Measurements from ENCODE around the gene FUT1.
A peak's percentile ranks its signal among the peaks of the same experiment; 100 is the strongest.

The FUT1 gene

DNA sequence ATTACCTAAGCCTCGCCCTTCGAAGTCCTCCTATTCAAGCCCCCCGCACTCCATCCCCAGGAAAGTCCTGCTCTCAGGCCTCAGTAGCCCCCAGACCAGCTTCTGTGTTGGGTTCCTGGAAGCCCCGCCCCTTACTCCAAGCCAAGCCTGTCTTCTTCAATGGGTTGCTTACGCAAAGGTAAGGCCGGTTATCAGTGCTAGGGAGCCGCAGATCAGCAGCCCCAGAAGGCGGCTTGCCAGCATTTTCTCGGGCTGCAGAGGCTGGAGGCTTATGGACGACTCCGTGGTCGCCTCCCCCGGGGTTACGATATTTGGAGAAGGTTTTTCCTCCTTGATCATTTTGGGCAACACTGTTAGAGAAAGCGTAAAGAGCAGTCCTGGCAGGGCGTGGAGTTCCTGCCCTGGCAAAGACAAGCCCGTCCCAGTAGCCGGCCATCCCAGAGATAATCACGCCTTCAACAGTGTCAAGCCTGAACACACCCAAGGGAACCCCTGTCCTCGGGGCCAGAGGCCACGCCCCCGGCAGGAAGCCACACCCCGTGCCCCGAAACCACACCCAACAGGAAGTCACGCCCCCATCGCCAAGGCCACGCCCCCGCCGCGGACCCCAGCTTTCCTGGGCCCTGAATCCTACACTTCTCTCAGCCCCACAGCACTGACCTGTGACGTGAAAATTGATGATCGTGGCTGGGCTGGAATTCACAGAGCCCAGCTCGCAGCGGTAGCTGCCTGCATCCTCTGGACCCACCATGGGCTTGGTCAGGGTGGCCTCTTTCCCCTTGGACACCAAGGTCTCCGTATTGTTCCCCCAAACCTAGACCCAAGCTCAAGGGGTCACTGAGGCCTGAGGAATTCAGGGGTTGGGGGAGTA lies 11.1 kb downstream of the FUT1 start:
- Histone ChIP-seq H3K27me3 (ENCODE audit: control insufficient read depth in 1 of 2, insufficient read depth in 2 of 2, low read length in 2 of 2) (peaks cover 0 to 5% of the 10 kb centered on the region in 2 donors), H3K9ac (ENCODE audit: low read depth in 1 of 2, low read length in 2 of 2) (peak overlapping the region in 1 of 2 donors; percentile 43), H3K9me3 (ENCODE audit: control insufficient read depth in 1 of 2, low read length in 2 of 2) (no peaks in the 10 kb centered on the region), H3K4me3 (ENCODE audit: low read depth in 1 of 2, low read length in 2 of 2) (peak overlapping the region; percentile 14 to 60), H3K27ac (ENCODE audit: low read depth, low read length) (peak overlapping the region; percentile 41), H3K36me3 (ENCODE audit: control insufficient read depth in 1 of 2, insufficient read depth in 2 of 2, low read length in 2 of 2) (no peaks in the 10 kb centered on the region), H3K4me1 (ENCODE audit: control insufficient read depth in 1 of 2, insufficient read depth in 2 of 2, low read length in 2 of 2) (peaks cover 21 to 22% of the 10 kb centered on the region in 2 donors)

DNA sequence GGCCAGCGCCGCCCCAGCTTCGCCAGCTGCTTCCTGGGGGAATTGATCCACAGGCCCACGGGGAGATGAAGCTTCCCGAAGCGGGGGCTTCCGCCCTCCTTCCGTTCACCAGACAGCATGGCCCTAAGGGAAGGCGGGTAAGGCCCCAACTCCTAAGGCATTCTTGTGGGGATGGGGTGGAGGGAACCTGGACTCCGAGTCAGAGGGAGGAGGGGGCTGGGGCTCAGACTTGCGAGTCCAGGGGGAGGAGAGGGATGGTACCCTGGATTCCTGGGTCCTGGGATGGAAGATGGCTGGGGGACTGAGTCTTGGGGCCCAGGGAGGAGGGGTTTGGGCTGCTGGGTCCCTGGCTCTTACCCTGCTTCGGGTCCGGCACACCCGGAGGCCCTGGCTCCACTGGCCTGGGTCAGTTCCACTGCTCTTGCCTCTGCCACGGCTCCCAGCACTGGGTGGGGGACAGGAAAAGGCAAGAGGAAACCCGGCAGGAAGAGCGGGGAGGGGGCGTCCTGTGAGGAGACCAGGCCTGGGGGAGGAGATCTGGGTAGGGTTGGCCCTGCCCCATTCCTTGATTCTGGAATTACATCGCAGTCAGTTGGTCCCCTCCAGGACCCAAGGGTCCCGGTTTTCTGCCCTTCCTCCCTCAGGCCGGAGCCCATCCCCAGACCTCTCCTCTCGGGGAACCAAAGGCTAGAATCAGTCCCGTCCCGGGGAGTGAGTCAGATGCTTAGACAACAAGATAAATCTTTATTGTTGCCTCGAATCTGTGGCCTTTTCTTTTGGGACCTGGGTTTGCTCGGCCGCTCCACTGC lies 12.1 kb downstream of the FUT1 start, which contains the start of gene RASIP1:
Gene RASIP1, minus strand, starts transcription at position 447 of the 809 bp plus-strand sequence. Its CDS starts 328 bp downstream, at position 119.
- Histone ChIP-seq H3K4me3 (ENCODE audit: low read depth in 1 of 2, low read length in 2 of 2) (peak within 1 kb of the TSS; percentile 60 to 62), H3K27me3 (ENCODE audit: control insufficient read depth in 1 of 2, insufficient read depth in 2 of 2, low read length in 2 of 2) (peaks cover 0 to 5% of the 10 kb centered on the region in 2 donors), H3K4me1 (ENCODE audit: control insufficient read depth in 1 of 2, insufficient read depth in 2 of 2, low read length in 2 of 2) (peaks cover 21 to 22% of the 10 kb centered on the region in 2 donors), H3K36me3 (ENCODE audit: control insufficient read depth in 1 of 2, insufficient read depth in 2 of 2, low read length in 2 of 2) (no peaks in the 10 kb centered on the region), H3K9ac (ENCODE audit: low read depth in 1 of 2, low read length in 2 of 2) (peak within 1 kb of the TSS; percentile 43 to 52), H3K27ac (ENCODE audit: low read depth, low read length) (peak within 1 kb of the TSS; percentile 49), H3K9me3 (ENCODE audit: control insufficient read depth in 1 of 2, low read length in 2 of 2) (no peaks in the 10 kb centered on the region)

DNA sequence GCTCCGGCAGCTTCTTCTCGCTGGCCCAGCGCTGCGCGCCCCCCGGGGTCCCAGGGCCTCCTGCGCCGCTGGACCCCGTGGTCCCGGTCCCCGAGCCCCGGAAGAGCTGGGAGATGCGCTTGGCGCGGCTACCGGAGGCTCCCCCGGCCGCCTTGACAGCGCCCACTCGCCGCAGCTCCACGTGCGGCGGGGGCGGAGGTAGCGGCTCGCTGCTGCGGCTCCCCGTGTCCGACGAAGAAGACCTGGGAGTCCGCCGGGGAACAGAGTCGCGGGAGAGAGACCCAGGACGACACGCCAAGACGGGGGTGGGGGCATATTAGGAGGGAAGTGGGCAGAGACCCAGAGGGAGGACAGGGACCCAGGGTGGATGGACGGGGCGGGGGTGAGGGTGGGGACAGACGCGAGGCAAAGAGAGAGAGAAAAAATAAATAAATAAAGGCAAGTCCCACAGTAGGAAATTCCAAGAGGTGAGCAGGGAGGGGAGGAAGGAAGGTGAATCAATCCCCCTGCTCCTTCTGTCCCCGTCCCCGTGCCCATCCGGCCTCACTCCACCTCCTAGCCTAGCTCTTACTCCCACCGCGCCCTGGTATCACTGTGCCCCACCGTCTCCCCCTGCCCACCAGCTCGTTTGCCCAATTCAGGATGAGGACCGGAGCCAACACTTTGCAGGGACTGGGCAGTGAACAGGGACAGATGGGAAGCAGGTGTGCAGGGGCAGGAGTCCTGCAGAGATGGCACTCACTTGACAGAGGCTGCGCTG lies 12.9 kb downstream of the FUT1 start:
- peaks cover 0 to 5% of the 10 kb centered on the region in 2 donors for H3K27me3 ChIP-seq (ENCODE audit: control insufficient read depth in 1 of 2, insufficient read depth in 2 of 2, low read length in 2 of 2)
- no peaks in the 10 kb centered on the region for H3K36me3 ChIP-seq (ENCODE audit: control insufficient read depth in 1 of 2, insufficient read depth in 2 of 2, low read length in 2 of 2)
- H3K27ac ChIP-seq (ENCODE audit: low read depth, low read length) = no peak overlapping the region
- H3K4me3 ChIP-seq (ENCODE audit: low read depth in 1 of 2, low read length in 2 of 2) = peak overlapping the region; percentile 29 to 62
- peaks cover 21 to 22% of the 10 kb centered on the region in 2 donors for H3K4me1 ChIP-seq (ENCODE audit: control insufficient read depth in 1 of 2, insufficient read depth in 2 of 2, low read length in 2 of 2)
- H3K9ac ChIP-seq (ENCODE audit: low read depth in 1 of 2, low read length in 2 of 2) = peak overlapping the region; percentile 43 to 52
- H3K9me3 ChIP-seq (ENCODE audit: control insufficient read depth in 1 of 2, low read length in 2 of 2) = no peaks in the 10 kb centered on the region

DNA sequence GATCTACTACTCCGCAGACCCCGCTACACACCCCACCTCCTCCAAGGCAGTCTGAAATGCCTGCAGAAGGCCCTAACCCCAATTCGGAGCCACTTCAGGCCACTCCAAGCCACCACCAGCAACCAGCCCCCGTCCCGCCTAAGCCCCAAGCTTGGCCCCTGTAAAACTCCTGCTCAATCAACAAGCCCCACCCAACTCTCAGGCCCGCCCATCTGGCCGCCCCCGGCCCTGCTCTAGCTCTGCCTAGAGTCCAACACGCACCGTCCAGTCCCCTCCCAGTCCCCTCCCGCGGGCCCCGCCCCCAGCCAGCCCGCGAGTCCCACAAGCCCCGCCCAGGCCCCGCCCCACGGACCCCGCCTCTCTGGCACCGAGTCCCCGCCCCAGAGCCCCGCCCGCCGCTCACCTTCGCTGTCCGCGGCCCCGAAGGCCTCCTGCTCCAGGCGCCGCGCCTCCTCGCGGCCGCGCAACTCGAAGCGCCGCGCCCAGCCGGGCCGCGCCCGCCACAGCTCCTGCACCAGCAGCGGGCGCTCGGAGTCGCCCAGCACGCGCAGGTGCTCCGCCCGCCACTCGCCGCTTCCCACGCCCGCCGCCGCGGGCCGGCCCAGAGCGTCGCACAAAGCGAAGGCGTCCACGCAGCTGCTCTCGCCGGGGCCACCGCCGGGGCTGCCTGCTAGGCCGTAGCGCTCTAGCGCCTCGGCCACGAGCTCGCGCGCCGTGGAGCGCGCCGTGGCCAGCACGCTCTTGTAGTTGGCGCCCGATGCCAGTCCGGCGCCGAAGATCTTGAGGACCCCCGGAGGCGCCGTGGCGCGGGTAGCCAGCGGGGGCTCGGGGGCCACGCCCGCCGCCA lies 13.7 kb downstream of the FUT1 start:
- Histone ChIP-seq H3K27ac (ENCODE audit: low read depth, low read length) (peak overlapping the region; percentile 51), H3K4me3 (ENCODE audit: low read depth in 1 of 2, low read length in 2 of 2) (peak overlapping the region; percentile 47 to 62), H3K27me3 (ENCODE audit: control insufficient read depth in 1 of 2, insufficient read depth in 2 of 2, low read length in 2 of 2) (peaks cover 0 to 5% of the 10 kb centered on the region in 2 donors), H3K36me3 (ENCODE audit: control insufficient read depth in 1 of 2, insufficient read depth in 2 of 2, low read length in 2 of 2) (no peaks in the 10 kb centered on the region), H3K9ac (ENCODE audit: low read depth in 1 of 2, low read length in 2 of 2) (peak overlapping the region; percentile 39 to 54), H3K4me1 (ENCODE audit: control insufficient read depth in 1 of 2, insufficient read depth in 2 of 2, low read length in 2 of 2) (peaks cover 21 to 22% of the 10 kb centered on the region in 2 donors), H3K9me3 (ENCODE audit: control insufficient read depth in 1 of 2, low read length in 2 of 2) (no peaks in the 10 kb centered on the region)

DNA sequence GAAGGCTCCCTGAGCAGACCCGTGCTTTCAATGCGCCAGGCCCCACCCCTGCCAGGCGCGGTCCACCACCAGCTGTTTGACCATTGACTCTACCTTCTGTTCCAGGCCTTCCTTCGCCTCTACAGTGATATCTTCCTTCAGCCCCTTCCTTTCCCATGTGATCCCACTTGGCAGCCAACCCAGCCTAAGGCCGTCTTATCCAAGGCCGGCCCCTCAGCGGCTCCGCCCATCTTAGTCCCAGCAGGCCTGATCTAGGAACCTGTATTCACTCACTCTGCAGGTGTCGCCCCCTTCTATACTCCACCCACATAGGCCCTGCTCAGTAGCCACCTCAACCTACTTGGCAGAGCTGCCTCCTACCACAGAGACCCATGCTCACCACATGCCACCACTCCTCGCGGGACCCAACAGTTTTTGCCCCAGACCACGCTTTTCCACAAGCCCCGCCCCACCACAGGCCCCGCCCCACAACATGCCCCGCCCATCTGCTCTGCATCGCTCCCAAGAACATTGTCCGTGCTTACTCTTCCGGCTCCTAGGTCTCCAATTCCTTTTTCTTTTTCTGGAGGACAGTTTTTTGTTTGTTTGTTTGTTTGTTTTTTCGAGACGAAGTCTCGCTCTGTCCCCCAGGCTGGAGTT lies 15.0 kb downstream of the FUT1 start:
- H3K4me3 ChIP-seq (ENCODE audit: low read depth in 1 of 2, low read length in 2 of 2) = peak overlapping the region in 1 of 2 donors; percentile 16
- H3K27ac ChIP-seq (ENCODE audit: low read depth, low read length) = no peak overlapping the region
- no peak overlapping the region for H3K9ac ChIP-seq (ENCODE audit: low read depth in 1 of 2, low read length in 2 of 2)
- peaks cover 0 to 5% of the 10 kb centered on the region in 2 donors for H3K27me3 ChIP-seq (ENCODE audit: control insufficient read depth in 1 of 2, insufficient read depth in 2 of 2, low read length in 2 of 2)
- H3K9me3 ChIP-seq (ENCODE audit: control insufficient read depth in 1 of 2, low read length in 2 of 2) = no peaks in the 10 kb centered on the region
- H3K4me1 ChIP-seq (ENCODE audit: control insufficient read depth in 1 of 2, insufficient read depth in 2 of 2, low read length in 2 of 2) = peaks cover 21 to 22% of the 10 kb centered on the region in 2 donors
- no peaks in the 10 kb centered on the region for H3K36me3 ChIP-seq (ENCODE audit: control insufficient read depth in 1 of 2, insufficient read depth in 2 of 2, low read length in 2 of 2)

DNA sequence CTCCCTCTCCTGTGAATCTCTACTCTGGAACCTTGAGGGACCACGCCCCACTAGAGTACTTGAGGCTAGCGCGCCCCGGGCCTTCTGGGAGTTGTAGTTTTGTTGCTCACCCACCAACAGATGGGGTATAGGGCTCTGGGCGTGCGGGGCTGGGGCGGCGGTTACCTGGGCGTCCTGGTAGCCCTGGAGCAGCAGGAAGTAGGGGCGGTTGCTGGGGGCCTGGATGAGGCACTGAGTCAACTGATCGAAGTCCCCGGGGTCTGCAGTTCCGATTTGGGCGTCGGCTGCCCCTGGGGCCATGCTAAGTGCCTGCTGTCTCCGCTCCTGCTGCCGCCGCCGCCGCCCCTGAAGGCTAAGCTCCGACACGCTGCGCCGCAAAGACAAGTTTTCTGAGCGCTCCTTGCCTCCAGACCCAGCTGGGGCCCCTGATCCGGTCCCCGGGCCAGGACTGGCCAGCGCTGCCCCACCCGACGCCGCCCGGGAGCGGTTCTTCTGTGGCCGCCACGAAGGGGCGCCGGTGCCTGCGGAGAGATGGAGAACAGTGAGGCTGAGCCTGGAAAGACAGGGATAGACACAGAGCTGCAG lies 17.3 kb downstream of the FUT1 start:
- H3K27me3 ChIP-seq (ENCODE audit: control insufficient read depth in 1 of 2, insufficient read depth in 2 of 2, low read length in 2 of 2) = peaks cover 0 to 4% of the 10 kb centered on the region in 2 donors
- H3K36me3 ChIP-seq (ENCODE audit: control insufficient read depth in 1 of 2, insufficient read depth in 2 of 2, low read length in 2 of 2) = no peaks in the 10 kb centered on the region
- H3K9me3 ChIP-seq (ENCODE audit: control insufficient read depth in 1 of 2, low read length in 2 of 2) = no peaks in the 10 kb centered on the region
- H3K4me3 ChIP-seq (ENCODE audit: low read depth in 1 of 2, low read length in 2 of 2) = peak overlapping the region in 1 of 2 donors; percentile 16
- peaks cover 7 to 8% of the 10 kb centered on the region in 2 donors for H3K4me1 ChIP-seq (ENCODE audit: control insufficient read depth in 1 of 2, insufficient read depth in 2 of 2, low read length in 2 of 2)
- H3K9ac ChIP-seq (ENCODE audit: low read depth in 1 of 2, low read length in 2 of 2) = no peak overlapping the region
- no peak overlapping the region for H3K27ac ChIP-seq (ENCODE audit: low read depth, low read length)

DNA sequence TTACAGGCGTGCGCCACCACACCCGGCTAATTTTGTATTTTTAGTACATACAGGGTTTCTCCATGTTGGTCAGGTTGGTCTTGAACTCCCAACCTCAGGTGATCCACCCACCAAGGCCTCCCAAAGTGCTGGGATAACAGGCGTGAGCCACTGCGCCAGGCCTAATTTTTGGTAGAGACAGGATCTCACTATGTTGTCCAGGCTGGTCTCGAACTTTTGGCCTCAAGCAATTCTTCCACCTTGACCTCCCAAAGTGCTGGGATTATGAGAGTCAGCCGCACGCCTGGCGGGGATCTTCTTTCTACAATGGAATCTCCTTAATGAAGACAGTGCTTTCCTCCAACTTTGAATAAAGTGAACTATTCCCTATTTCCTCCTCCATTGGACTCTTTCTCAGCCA lies 17.8 kb downstream of the FUT1 start:
- no peak overlapping the region for H3K9ac ChIP-seq (ENCODE audit: low read depth in 1 of 2, low read length in 2 of 2)
- H3K27me3 ChIP-seq (ENCODE audit: control insufficient read depth in 1 of 2, insufficient read depth in 2 of 2, low read length in 2 of 2) = no peaks in the 10 kb centered on the region
- no peak overlapping the region for H3K4me3 ChIP-seq (ENCODE audit: low read depth in 1 of 2, low read length in 2 of 2)
- H3K9me3 ChIP-seq (ENCODE audit: control insufficient read depth in 1 of 2, low read length in 2 of 2) = no peaks in the 10 kb centered on the region
- H3K27ac ChIP-seq (ENCODE audit: low read depth, low read length) = no peak overlapping the region
- no peaks in the 10 kb centered on the region for H3K36me3 ChIP-seq (ENCODE audit: control insufficient read depth in 1 of 2, insufficient read depth in 2 of 2, low read length in 2 of 2)
- H3K4me1 ChIP-seq (ENCODE audit: control insufficient read depth in 1 of 2, insufficient read depth in 2 of 2, low read length in 2 of 2) = peaks cover 4% of the 10 kb centered on the region in 2 donors

DNA sequence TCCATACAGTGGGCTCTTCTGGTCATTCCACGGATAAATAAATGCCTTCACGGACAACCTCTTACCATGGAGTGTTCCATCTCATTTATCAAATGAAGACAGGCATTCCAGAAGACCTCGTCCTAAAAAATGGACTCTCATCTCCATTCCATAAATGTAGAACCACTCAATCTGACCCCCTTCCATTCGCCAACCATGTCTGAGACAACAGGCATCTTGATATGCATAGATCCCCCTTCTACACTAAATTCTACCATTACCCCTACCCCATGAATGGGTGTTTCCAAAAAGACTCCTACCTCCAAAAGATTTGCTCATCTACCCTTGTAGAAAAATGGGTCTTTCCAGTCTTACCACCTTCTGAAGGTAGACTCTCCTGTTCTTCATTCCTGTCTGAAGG lies 21.0 kb downstream of the FUT1 start:
- Histone ChIP-seq H3K27me3 (ENCODE audit: control insufficient read depth in 1 of 2, insufficient read depth in 2 of 2, low read length in 2 of 2) (no peaks in the 10 kb centered on the region), H3K36me3 (ENCODE audit: control insufficient read depth in 1 of 2, insufficient read depth in 2 of 2, low read length in 2 of 2) (no peaks in the 10 kb centered on the region), H3K4me3 (ENCODE audit: low read depth in 1 of 2, low read length in 2 of 2) (no peak overlapping the region), H3K9ac (ENCODE audit: low read depth in 1 of 2, low read length in 2 of 2) (no peak overlapping the region), H3K4me1 (ENCODE audit: control insufficient read depth in 1 of 2, insufficient read depth in 2 of 2, low read length in 2 of 2) (no peaks in the 10 kb centered on the region), H3K27ac (ENCODE audit: low read depth, low read length) (no peak overlapping the region), H3K9me3 (ENCODE audit: control insufficient read depth in 1 of 2, low read length in 2 of 2) (peaks cover 0 to 3% of the 10 kb centered on the region in 2 donors)
